ENCODE measurements around the gene FBL.

DNA sequence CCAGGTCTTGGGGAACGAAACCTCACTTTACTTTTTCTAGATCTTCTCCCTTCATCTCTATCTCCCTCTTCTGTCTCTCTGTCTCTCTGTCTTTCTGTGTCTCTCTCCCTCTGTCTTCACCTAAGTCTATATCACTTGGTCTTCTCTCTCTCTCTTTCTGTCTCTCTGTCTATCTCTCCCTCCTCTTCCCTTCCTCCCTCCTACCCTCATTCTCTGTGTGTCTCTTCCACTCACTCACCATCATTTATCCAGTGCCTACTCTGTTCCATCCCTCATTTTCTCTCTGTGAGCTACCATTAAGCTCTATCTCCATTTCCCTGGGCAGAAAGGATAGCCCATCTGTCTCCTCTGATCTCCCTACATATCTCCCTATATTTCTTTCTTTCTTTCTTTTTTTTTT lies 32.2 kb upstream of the FBL start:
- TF ChIP-seq, protein P1, sequence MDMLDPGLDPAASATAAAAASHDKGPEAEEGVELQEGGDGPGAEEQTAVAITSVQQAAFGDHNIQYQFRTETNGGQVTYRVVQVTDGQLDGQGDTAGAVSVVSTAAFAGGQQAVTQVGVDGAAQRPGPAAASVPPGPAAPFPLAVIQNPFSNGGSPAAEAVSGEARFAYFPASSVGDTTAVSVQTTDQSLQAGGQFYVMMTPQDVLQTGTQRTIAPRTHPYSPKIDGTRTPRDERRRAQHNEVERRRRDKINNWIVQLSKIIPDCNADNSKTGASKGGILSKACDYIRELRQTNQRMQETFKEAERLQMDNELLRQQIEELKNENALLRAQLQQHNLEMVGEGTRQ (IDR thresholded peaks at IDR 0.05; ENCODE audit: borderline replicate concordance, low read depth, low read length) = no peak
- TF ChIP-seq, protein P2, sequence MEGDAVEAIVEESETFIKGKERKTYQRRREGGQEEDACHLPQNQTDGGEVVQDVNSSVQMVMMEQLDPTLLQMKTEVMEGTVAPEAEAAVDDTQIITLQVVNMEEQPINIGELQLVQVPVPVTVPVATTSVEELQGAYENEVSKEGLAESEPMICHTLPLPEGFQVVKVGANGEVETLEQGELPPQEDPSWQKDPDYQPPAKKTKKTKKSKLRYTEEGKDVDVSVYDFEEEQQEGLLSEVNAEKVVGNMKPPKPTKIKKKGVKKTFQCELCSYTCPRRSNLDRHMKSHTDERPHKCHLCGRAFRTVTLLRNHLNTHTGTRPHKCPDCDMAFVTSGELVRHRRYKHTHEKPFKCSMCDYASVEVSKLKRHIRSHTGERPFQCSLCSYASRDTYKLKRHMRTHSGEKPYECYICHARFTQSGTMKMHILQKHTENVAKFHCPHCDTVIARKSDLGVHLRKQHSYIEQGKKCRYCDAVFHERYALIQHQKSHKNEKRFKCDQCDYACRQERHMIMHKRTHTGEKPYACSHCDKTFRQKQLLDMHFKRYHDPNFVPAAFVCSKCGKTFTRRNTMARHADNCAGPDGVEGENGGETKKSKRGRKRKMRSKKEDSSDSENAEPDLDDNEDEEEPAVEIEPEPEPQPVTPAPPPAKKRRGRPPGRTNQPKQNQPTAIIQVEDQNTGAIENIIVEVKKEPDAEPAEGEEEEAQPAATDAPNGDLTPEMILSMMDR (IDR thresholded peaks at IDR 0.05) = no peak
- TF ChIP-seq, protein P3, sequence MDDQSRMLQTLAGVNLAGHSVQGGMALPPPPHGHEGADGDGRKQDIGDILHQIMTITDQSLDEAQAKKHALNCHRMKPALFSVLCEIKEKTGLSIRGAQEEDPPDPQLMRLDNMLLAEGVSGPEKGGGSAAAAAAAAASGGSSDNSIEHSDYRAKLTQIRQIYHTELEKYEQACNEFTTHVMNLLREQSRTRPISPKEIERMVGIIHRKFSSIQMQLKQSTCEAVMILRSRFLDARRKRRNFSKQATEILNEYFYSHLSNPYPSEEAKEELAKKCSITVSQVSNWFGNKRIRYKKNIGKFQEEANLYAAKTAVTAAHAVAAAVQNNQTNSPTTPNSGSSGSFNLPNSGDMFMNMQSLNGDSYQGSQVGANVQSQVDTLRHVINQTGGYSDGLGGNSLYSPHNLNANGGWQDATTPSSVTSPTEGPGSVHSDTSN (IDR thresholded peaks at IDR 0.05) = no peak
- TF ChIP-seq POLR2AphosphoS5 (IDR thresholded peaks at IDR 0.05; ENCODE audit: low read depth, low read length) = no peak
